ENCODE data around the gene TBXA2R. TPM values are rescaled to one million over a fixed set of nuclear protein-coding genes. Genes with fewer than 3 reads are reported as not detected.
A peak's percentile ranks its signal among the peaks of the same experiment; 100 is the strongest.
"Not testable (repeated sequence)": the region's sequence is repeated elsewhere in the genome, so short reads cannot be mapped to it uniquely, and the experiment has no call there.

Gene TBXA2R
- total and polyA plus RNA-seq, 2 experiments from 2014 or later = 0.42 to 0.73 TPM

DNA sequence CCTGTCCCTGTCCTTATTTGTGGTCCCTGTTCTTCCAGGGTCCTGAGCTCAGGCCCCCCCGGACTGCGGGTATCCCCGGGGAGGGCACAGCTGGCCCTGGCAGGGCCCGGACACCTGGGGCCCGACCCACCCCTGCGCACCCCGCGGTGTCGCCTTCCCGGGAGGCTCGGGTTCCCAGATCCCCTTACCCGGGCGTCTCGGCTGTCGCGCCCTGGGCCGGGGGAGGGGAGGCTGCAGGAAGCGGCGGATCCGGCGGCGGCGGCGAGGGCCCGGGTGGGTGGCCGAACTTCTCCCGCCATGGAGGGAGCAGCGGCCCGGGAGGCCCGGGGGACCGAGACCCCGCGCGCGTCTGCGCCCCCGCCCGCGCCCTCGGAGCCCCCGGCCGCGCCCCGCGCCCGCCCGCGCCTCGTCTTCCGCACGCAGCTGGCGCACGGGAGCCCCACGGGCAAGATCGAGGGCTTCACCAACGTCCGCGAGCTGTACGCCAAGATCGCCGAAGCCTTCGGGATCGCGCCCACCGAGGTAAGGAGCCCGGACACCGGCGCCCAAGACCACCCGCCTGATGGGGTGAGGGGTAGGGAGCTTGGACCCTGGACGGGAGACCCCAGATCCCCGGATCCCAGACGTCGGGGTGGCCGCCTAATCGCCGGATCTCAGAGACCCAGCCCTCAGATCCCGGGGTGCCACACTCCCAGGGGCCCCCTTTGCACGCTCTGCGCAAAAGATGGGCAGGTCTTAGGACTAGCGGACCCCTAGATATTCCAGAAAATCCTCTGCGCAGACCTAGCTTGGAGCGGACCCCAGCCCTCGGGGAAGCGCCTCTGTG lies 21.2 kb downstream of the TBXA2R start, which contains the start of gene GIPC3:
Gene GIPC3, plus strand, starts transcription at position 178 of the 826 bp plus-strand sequence. Its CDS starts 120 bp downstream, at position 298.
- Histone ChIP-seq H3K27ac (ENCODE audit: low read depth) (no peak within 1 kb of the TSS), H3K36me3 (ENCODE audit: insufficient read depth) (no peaks in the 10 kb centered on the region), H4K20me1 (replicated peaks; ENCODE audit: insufficient read depth) (no peaks in the 10 kb centered on the region), H3K4me2 (peak within 1 kb of the TSS; percentile 80), H2AFZ (peak within 1 kb of the TSS; percentile 95), H3K4me3 (peak within 1 kb of the TSS; percentile 61), H3K27me3 (ENCODE audit: insufficient read depth) (peaks cover 41% of the 10 kb centered on the region), H3F3A (replicated peaks; ENCODE audit: low read depth) (no peaks in the 10 kb centered on the region), H3K4me1 (ENCODE audit: insufficient read depth) (no peaks in the 10 kb centered on the region), H3K9me2 (ENCODE audit: insufficient read depth) (no peaks in the 10 kb centered on the region), H3K79me2 (replicated peaks; ENCODE audit: insufficient read depth) (no peaks in the 10 kb centered on the region)
- Mint-ChIP-seq H3K4me3 (peak within 1 kb of the TSS; percentile 47), H3K27ac (no peak within 1 kb of the TSS), H3K36me3 (ENCODE audit: low read depth) (peaks cover 3% of the 10 kb centered on the region; the same call in 1 of the 3 replicates), H3K4me1 (no peaks in the 10 kb centered on the region), H3K9me3 (peaks cover 5% of the 10 kb centered on the region; the same call in 2 of the 3 replicates), H3K27me3 (ENCODE audit: insufficient read depth, low read depth, poor library complexity) (peaks cover 17% of the 10 kb centered on the region)
- DNase-seq (ENCODE audit: low spot score) (peak; percentile 49), ATAC-seq (peak; percentile 47)
- no peak for TF ChIP-seq POLR2AphosphoS5 (IDR thresholded peaks at IDR 0.05; ENCODE audit: low read depth)
- TF ChIP-seq, protein P1, sequence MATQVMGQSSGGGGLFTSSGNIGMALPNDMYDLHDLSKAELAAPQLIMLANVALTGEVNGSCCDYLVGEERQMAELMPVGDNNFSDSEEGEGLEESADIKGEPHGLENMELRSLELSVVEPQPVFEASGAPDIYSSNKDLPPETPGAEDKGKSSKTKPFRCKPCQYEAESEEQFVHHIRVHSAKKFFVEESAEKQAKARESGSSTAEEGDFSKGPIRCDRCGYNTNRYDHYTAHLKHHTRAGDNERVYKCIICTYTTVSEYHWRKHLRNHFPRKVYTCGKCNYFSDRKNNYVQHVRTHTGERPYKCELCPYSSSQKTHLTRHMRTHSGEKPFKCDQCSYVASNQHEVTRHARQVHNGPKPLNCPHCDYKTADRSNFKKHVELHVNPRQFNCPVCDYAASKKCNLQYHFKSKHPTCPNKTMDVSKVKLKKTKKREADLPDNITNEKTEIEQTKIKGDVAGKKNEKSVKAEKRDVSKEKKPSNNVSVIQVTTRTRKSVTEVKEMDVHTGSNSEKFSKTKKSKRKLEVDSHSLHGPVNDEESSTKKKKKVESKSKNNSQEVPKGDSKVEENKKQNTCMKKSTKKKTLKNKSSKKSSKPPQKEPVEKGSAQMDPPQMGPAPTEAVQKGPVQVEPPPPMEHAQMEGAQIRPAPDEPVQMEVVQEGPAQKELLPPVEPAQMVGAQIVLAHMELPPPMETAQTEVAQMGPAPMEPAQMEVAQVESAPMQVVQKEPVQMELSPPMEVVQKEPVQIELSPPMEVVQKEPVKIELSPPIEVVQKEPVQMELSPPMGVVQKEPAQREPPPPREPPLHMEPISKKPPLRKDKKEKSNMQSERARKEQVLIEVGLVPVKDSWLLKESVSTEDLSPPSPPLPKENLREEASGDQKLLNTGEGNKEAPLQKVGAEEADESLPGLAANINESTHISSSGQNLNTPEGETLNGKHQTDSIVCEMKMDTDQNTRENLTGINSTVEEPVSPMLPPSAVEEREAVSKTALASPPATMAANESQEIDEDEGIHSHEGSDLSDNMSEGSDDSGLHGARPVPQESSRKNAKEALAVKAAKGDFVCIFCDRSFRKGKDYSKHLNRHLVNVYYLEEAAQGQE (IDR thresholded peaks at IDR 0.05; ENCODE audit: unreplicated experiment) = no peak

DNA sequence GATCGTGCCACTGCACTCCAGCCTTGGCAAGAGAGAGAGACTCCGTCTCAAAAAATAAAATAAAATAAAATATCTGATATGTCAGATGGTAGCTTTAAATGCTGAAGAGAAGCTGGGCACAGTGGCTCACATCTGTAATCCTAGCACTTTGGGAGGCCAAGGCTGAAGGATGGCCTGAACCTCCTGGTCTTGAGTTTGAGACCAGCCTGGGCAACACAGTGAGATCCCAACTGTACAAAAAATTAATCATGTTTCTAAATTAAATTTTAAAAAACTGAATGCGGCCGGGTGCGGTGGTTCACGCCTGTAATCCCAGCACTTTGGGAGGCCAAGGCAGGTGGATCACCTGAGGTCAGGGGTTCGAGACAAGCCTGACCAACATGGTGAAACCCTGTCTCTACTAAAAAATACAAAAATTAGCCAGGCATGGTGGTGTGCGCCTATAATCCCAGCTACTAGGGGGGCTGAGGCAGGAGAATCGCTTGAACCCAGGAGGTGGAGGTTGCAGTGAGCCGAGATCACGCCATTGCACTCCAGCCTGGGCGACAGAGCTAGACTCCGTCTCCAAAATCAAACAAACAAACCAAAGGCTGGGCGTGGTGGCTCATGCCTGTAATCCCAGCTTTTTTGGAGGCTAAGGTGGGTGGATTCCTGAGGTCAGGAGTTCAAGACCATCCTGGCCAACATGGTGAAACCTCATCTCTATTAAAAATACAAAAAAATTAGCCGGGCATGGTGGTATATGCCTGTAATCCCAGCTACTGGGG lies 22.5 kb downstream of the TBXA2R start:
- H3K27me3 ChIP-seq (ENCODE audit: insufficient read depth) = peaks cover 45% of the 10 kb centered on the region
- not testable (repeated sequence) for H3K4me1 ChIP-seq (ENCODE audit: insufficient read depth); H3K36me3 ChIP-seq (ENCODE audit: insufficient read depth); H3K27ac ChIP-seq (ENCODE audit: low read depth); H3K79me2 ChIP-seq (replicated peaks; ENCODE audit: insufficient read depth); ATAC-seq; H3K27ac Mint-ChIP-seq; H3K9me2 ChIP-seq (ENCODE audit: insufficient read depth); H3K4me3 ChIP-seq; H3K4me2 ChIP-seq; H3K4me1 Mint-ChIP-seq; H4K20me1 ChIP-seq (replicated peaks; ENCODE audit: insufficient read depth); H3K9me3 Mint-ChIP-seq; H3K4me3 Mint-ChIP-seq; H3F3A ChIP-seq (replicated peaks; ENCODE audit: low read depth); H2AFZ ChIP-seq; DNase-seq (ENCODE audit: low spot score); H3K36me3 Mint-ChIP-seq (ENCODE audit: low read depth)
- peaks cover 24% of the 10 kb centered on the region for H3K27me3 Mint-ChIP-seq (ENCODE audit: insufficient read depth, low read depth, poor library complexity)

DNA sequence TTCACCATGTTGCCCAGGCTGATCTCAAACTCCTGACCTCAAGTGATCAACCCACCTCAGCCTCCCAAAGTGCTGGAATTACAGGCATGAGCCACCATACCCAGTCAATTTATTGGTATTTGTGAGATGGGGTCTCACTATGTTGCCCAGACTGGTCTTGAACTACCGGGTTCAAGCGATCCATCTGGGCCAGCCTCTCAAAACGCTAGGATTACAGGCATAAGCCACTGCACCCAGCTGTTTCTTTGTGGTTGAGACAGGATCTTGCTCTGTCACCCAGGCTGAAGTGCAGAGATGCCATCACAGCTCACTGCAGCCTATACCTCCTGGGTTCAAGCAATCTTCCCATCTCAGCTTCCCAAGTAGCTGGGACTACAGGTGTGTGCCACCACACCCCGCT lies 24.9 kb downstream of the TBXA2R start:
- H3K27me3 ChIP-seq (ENCODE audit: insufficient read depth) = peaks cover 45% of the 10 kb centered on the region
- H4K20me1 ChIP-seq (replicated peaks; ENCODE audit: insufficient read depth); H3K4me1 ChIP-seq (ENCODE audit: insufficient read depth); H3K27ac ChIP-seq (ENCODE audit: low read depth); H3K36me3 Mint-ChIP-seq (ENCODE audit: low read depth); H3K4me1 Mint-ChIP-seq; H3K27ac Mint-ChIP-seq; H3K4me3 Mint-ChIP-seq; H3K9me2 ChIP-seq (ENCODE audit: insufficient read depth); ATAC-seq; H3F3A ChIP-seq (replicated peaks; ENCODE audit: low read depth); H3K9me3 Mint-ChIP-seq; H3K4me3 ChIP-seq; H3K4me2 ChIP-seq; H3K79me2 ChIP-seq (replicated peaks; ENCODE audit: insufficient read depth); H2AFZ ChIP-seq; DNase-seq (ENCODE audit: low spot score); H3K36me3 ChIP-seq (ENCODE audit: insufficient read depth): not testable (repeated sequence)
- peaks cover 31% of the 10 kb centered on the region for H3K27me3 Mint-ChIP-seq (ENCODE audit: insufficient read depth, low read depth, poor library complexity)

All from GM23338 (cell line).